H9 (cell line): ENCODE results near the gene RUVBL1. TPM values are rescaled to one million over a fixed set of nuclear protein-coding genes. Genes with fewer than 3 reads are reported as not detected.

Experiments used
- DNase-seq: peaks from one replicate; pipeline ENCODE4 v3.0.0-alpha.2; 2017
- H2AFZ ChIP-seq: one replicate; pipeline ENCODE4 v1.6.1; 2013; ENCODE audit warnings: mild to moderate bottlenecking, low read length, control low read depth, moderate library complexity
- H2AK5ac ChIP-seq: 2 replicates; pipeline ENCODE4 v1.6.1; 2013; ENCODE audit warnings: low read length, control low read depth, mixed read lengths; ENCODE audit not compliant: insufficient read length
- H2BK120ac ChIP-seq: one replicate; pipeline ENCODE4 v1.6.1; 2013; ENCODE audit warnings: low read depth, mild to moderate bottlenecking, low read length, control low read depth, inconsistent platforms; ENCODE audit not compliant: poor library complexity, severe bottlenecking
- H2BK12ac ChIP-seq: 2 replicates; pipeline ENCODE4 v1.6.1; 2013; ENCODE audit warnings: low read length, control low read depth, mixed read lengths, low read depth; ENCODE audit not compliant: insufficient read length
- H2BK15ac ChIP-seq: 2 replicates; pipeline ENCODE4 v1.6.1; 2013; ENCODE audit warnings: low read depth, low read length, control low read depth
- H2BK20ac ChIP-seq: one replicate; pipeline ENCODE4 v1.6.1; 2013; ENCODE audit warnings: low read depth, mild to moderate bottlenecking, low read length, control low read depth, inconsistent platforms; ENCODE audit not compliant: poor library complexity, severe bottlenecking
- H2BK5ac ChIP-seq: 2 replicates; pipeline ENCODE4 v1.6.1; 2013; ENCODE audit warnings: low read length, control low read depth, mixed read lengths; ENCODE audit not compliant: insufficient read length
- H3K14ac ChIP-seq: 2 replicates; pipeline ENCODE4 v1.6.1; 2013; ENCODE audit warnings: low read length, control low read depth; ENCODE audit not compliant: insufficient read depth
- H3K18ac ChIP-seq: 2 replicates; pipeline ENCODE4 v1.6.1; 2013; ENCODE audit warnings: low read depth, mild to moderate bottlenecking, mixed read lengths, low read length, control low read depth; ENCODE audit not compliant: insufficient read length
- H3K23ac ChIP-seq: 2 replicates; pipeline ENCODE4 v1.6.1; 2013; ENCODE audit warnings: low read length, control low read depth, mixed read lengths, low read depth; ENCODE audit not compliant: insufficient read length
- H3K23me2 ChIP-seq: 2 replicates; pipeline ENCODE4 v1.6.1; 2013; ENCODE audit warnings: low read depth, mild to moderate bottlenecking, mixed read lengths, low read length, control low read depth; ENCODE audit not compliant: insufficient read length, poor library complexity, severe bottlenecking
- H3K27ac ChIP-seq: 2 replicates; pipeline ENCODE4 v1.5.1; 2013; ENCODE audit warnings: low read length, control low read depth, mixed read lengths, low read depth; ENCODE audit not compliant: insufficient read length
- H3K27me3 ChIP-seq: 2 replicates; pipeline ENCODE4 v1.6.1; 2013; ENCODE audit warnings: low read length, control low read depth, inconsistent platforms; ENCODE audit not compliant: insufficient read depth
- H3K4ac ChIP-seq: 2 replicates; pipeline ENCODE4 v1.6.1; 2013; ENCODE audit warnings: low read depth, mild to moderate bottlenecking, control low read depth, inconsistent platforms, low read length, moderate library complexity
- H3K4me1 ChIP-seq: 2 replicates; pipeline ENCODE4 v1.6.1; 2013; ENCODE audit warnings: low read length, control low read depth, inconsistent platforms; ENCODE audit not compliant: insufficient read depth
- H3K4me2 ChIP-seq: 2 replicates; pipeline ENCODE4 v1.6.1; 2013; ENCODE audit warnings: low read length, control low read depth, mixed read lengths; ENCODE audit not compliant: insufficient read length, insufficient read depth
- H3K56ac ChIP-seq: 2 replicates; pipeline ENCODE4 v1.6.1; 2013; ENCODE audit warnings: low read depth, mild to moderate bottlenecking, mixed read lengths, low read length, control low read depth; ENCODE audit not compliant: insufficient read length
- H3K79me1 ChIP-seq: 2 replicates; pipeline ENCODE4 v1.6.1; 2013; ENCODE audit warnings: low read depth, mild to moderate bottlenecking, moderate library complexity, low read length, control low read depth, inconsistent platforms; ENCODE audit not compliant: insufficient read depth, poor library complexity, severe bottlenecking
- H3K79me2 ChIP-seq: 2 replicates; pipeline ENCODE4 v1.6.1; 2013; ENCODE audit warnings: low read length, control low read depth, inconsistent platforms; ENCODE audit not compliant: insufficient read depth
- H3K9ac ChIP-seq: 2 replicates; pipeline ENCODE4 v1.6.1; 2013; ENCODE audit warnings: low read length, control low read depth, mixed read lengths; ENCODE audit not compliant: insufficient read length; ENCODE audit errors: extremely low read depth
- H3K9me3 ChIP-seq: one replicate; pipeline ENCODE4 v1.6.1; 2013; ENCODE audit warnings: low read depth, low read length, inconsistent platforms; ENCODE audit not compliant: control insufficient read depth
- H3T11ph ChIP-seq: one replicate; pipeline ENCODE4 v1.6.1; 2013; ENCODE audit warnings: mild to moderate bottlenecking, low read length, control low read depth, inconsistent platforms
- H4K20me1 ChIP-seq: one replicate; pipeline ENCODE4 v1.6.1; 2013; ENCODE audit not compliant: control insufficient read depth, insufficient read length, insufficient read depth
- H4K5ac ChIP-seq: 2 replicates; pipeline ENCODE4 v1.6.1; 2013; ENCODE audit warnings: low read depth, mild to moderate bottlenecking, mixed read lengths, low read length, control low read depth; ENCODE audit not compliant: insufficient read length
- H4K8ac ChIP-seq: replicated peaks from 2 replicates; pipeline ENCODE4 v1.6.1; 2013; ENCODE audit warnings: low read length, control low read depth, mixed read lengths, low read depth; ENCODE audit not compliant: insufficient read length
- H4K91ac ChIP-seq: 2 replicates; pipeline ENCODE4 v1.6.1; 2013; ENCODE audit warnings: low read depth, mild to moderate bottlenecking, moderate library complexity, mixed read lengths, low read length, control low read depth; ENCODE audit not compliant: insufficient read length
- H3K27ac Mint-ChIP-seq, 3 experiments: 2 replicates in 2 of 3; 3 replicates in 1 of 3; pipeline ENCODE4 v1.8.0; 2020 to 2021; ENCODE audit warnings: mixed read lengths in 3 of 3, mild to moderate bottlenecking in 1 of 3, moderate library complexity in 1 of 3
- H3K27me3 Mint-ChIP-seq: 2 replicates; pipeline ENCODE4 v1.8.0; 2021; ENCODE audit warnings: low read depth, mild to moderate bottlenecking, moderate library complexity, mixed read lengths
- H3K36me3 Mint-ChIP-seq, 3 experiments: 2 replicates in 2 of 3; 3 replicates in 1 of 3; pipeline ENCODE4 v1.8.0; 2020 to 2021; ENCODE audit warnings: low read depth in 3 of 3, mixed read lengths in 3 of 3; ENCODE audit not compliant: insufficient read depth in 1 of 3
- H3K4me1 Mint-ChIP-seq, 2 experiments: 2 replicates each; pipeline ENCODE4 v1.8.0; 2020; ENCODE audit warnings: mixed read lengths in 2 of 2
- H3K4me3 Mint-ChIP-seq, 2 experiments: 2 replicates in 1 of 2; 3 replicates in 1 of 2; pipeline ENCODE4 v1.8.0; 2020 to 2021; ENCODE audit warnings: mild to moderate bottlenecking in 2 of 2, mixed read lengths in 2 of 2, moderate library complexity in 1 of 2
- H3K9me3 Mint-ChIP-seq, 2 experiments: 2 replicates in 1 of 2; 3 replicates in 1 of 2; pipeline ENCODE4 v1.8.0; 2020; ENCODE audit warnings: mild to moderate bottlenecking in 2 of 2, mixed read lengths in 2 of 2, moderate library complexity in 1 of 2
- WGBS: extraction: QIAGEN DNeasy Blood & Tissue Kit; methylation state at CpG from one replicate; pipeline ENCODE4 v1.1.7; 2013; ENCODE audit warnings: missing lambda C conversion rate, low lambda C conversion rate, mixed read lengths; ENCODE audit not compliant: insufficient read length; ENCODE audit errors: extremely low coverage; 5-methylcytosine and 5-hydroxymethylcytosine counted together
- total RNA-seq: library from RNA; stranded (reverse); gene quantifications from 2 replicates; pipeline ENCODE4 v1.2.1, GENCODE V29; 2021
- TF ChIP-seq, protein P1 (sequence below): fragments of 200-600 bp; sonication (generic); conservative IDR thresholded peaks from 3 replicates; pipeline ENCODE4 v1.8.0; 2021; ENCODE audit warnings: antibody characterized with exemption, mild to moderate bottlenecking

Gene RUVBL1
- total RNA-seq, 1 experiment from 2014 or later: 99.6 TPM

DNA sequence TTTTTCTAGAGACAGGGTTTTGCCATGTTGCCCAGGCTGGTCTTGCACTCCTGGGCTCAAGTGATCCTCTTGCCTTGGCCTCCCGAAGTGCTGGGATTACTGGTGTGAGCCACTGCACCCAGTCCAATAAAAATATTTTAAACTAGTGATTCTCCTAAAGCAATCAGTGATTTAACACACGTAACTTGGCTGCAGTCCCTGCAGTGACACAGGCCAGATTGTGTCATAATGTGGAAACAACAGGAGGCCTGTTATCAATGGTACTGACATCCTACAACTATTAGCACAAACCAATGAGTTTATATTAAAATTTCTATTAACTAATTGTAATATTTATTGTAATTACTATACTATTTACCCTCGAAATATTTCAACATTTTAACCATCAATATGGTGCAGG lies 73.0 kb downstream of the RUVBL1 start:
- no peak overlapping the region for H2BK15ac ChIP-seq
- TF ChIP-seq, protein P1, sequence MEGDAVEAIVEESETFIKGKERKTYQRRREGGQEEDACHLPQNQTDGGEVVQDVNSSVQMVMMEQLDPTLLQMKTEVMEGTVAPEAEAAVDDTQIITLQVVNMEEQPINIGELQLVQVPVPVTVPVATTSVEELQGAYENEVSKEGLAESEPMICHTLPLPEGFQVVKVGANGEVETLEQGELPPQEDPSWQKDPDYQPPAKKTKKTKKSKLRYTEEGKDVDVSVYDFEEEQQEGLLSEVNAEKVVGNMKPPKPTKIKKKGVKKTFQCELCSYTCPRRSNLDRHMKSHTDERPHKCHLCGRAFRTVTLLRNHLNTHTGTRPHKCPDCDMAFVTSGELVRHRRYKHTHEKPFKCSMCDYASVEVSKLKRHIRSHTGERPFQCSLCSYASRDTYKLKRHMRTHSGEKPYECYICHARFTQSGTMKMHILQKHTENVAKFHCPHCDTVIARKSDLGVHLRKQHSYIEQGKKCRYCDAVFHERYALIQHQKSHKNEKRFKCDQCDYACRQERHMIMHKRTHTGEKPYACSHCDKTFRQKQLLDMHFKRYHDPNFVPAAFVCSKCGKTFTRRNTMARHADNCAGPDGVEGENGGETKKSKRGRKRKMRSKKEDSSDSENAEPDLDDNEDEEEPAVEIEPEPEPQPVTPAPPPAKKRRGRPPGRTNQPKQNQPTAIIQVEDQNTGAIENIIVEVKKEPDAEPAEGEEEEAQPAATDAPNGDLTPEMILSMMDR: no peak
- H3K23me2 ChIP-seq: peaks cover 10% of the 10 kb centered on the region
- Mint-ChIP-seq H3K27me3 (peaks cover 14% of the 10 kb centered on the region), H3K4me3 (peak overlapping the region in 1 of 2 experiments; percentile 92; a peak in 1 of 5 replicates), H3K4me1 (peaks cover 20 to 26% of the 10 kb centered on the region in 2 experiments), H3K27ac (no peak overlapping the region), H3K36me3 (peaks cover 10 to 28% (median 27%) of the 10 kb centered on the region in 3 experiments; a peak in 6 of 7 replicates), H3K9me3 (no peaks in the 10 kb centered on the region; a peak in 1 of 5 replicates)
- no peak overlapping the region for H3K56ac ChIP-seq
- H3K79me2 ChIP-seq: peaks cover 10% of the 10 kb centered on the region; the same call in 1 of the 2 replicates
- H3K14ac ChIP-seq: no peak overlapping the region
- no peak overlapping the region for H3K23ac ChIP-seq
- no peaks in the 10 kb centered on the region for H3K4me1 ChIP-seq
- H3K27me3 ChIP-seq: no peaks in the 10 kb centered on the region
- H3K9me3 ChIP-seq: no peaks in the 10 kb centered on the region
- H3K9ac ChIP-seq: no peak overlapping the region
- H3K27ac ChIP-seq: no peak overlapping the region
- no peak overlapping the region for H2BK20ac ChIP-seq
- H2BK120ac ChIP-seq: no peak overlapping the region
- no peak overlapping the region for H4K5ac ChIP-seq
- no peaks in the 10 kb centered on the region for H4K20me1 ChIP-seq
- H3T11ph ChIP-seq: no peak overlapping the region
- no peak overlapping the region for H4K8ac ChIP-seq
- no peak overlapping the region for H2AFZ ChIP-seq
- no peak overlapping the region for H3K18ac ChIP-seq
- no peak overlapping the region for H4K91ac ChIP-seq
- no peak overlapping the region for H2BK12ac ChIP-seq
- H3K4me2 ChIP-seq: no peak overlapping the region
- DNase-seq: no peak
- H3K79me1 ChIP-seq: peaks cover 7% of the 10 kb centered on the region
- no peak overlapping the region for H2BK5ac ChIP-seq
- H2AK5ac ChIP-seq: no peak overlapping the region
- no CpG with 5 or more reads among the region's 3 CpGs for WGBS
- no peak overlapping the region for H3K4ac ChIP-seq
